GM18907 (cell line): ENCODE data around the gene SLC29A2.
"Not testable (repeated sequence)": the region's sequence is repeated elsewhere in the genome, so short reads cannot be mapped to it uniquely, and the experiment has no call there.

Experiments
- ATAC-seq: cut with Tn5 transposase; IDR thresholded peaks from one replicate; pipeline ENCODE4 v1.9.1; 2021; ENCODE audit warnings: mild to moderate bottlenecking, moderate library complexity; ENCODE audit not compliant: unreplicated experiment

SLC29A2 gene

DNA sequence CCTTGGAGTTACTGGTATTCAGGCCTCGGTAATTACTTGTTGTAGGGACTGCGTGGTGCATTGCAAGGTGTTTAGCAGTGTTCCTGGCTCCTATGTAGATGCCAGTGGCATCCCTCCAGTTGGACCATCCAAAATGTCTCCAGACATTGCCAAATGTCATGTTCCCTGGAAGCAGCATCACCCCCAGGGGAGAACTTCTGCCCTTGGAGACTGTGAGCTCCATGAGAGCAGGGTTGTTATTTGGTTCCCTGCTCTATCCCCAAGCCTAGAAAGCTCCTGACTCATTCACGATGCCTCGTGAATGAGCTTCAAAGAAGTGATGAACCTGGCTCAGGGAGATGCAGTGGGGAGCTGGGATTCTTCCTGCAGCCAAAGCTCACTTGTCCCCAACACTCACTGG is 50.0 kb downstream of the SLC29A2 start:
- ATAC-seq = no peak

DNA sequence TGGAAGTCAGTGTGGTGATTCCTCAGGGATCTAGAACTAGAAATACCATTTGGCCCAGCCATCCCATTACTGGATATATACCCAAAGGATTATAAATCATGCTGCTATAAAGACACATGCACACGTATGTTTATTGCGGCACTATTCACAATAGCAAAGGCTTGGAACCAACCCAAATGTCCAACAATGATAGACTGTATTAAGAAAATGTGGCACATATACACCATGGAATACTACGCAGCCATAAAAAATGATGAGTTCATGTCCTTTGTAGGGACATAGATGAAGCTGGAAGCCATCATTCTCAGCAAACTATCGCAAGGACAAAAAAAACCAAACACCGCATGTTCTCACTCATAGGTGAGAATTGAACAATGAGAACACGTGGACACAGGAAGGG is 50.8 kb downstream of the SLC29A2 start:
- not testable (repeated sequence) for ATAC-seq

DNA sequence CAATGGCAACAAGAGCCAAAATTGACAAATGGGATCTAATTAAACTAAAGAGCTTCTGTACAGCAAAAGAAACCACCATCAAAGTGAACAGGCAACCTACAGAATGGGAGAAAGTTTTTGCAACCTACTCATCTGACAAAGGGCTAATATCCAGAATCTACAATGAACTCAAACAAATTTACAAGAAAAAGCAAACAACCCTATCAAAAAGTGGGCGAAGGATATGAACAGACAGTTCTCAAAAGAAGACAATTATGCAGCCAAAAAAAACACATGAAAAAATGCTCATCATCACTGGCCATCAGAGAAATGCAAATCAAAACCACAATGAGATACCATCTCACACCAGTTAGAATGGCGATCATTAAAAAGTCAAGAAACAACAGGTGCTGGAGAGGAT is 51.3 kb downstream of the SLC29A2 start:
- ATAC-seq = not testable (repeated sequence)

DNA sequence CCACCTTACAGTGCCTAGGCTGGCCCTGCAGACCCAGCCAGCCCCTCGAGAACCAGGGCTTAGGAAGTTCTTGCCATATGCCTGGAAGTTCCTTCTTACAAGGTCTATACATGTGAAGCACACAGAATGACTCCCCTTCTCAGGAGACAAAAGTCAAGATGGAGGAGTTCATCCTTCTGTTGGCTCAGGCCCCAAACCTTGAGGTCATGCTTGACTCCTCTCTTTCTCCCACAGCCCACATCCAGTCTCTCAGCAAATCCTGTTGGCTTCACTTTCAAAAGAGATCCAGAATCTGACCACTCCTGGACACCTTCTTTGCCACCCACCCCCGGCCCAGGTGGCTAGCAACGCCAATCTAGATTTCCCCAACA is 53.0 kb downstream of the SLC29A2 start:
- no peak for ATAC-seq

DNA sequence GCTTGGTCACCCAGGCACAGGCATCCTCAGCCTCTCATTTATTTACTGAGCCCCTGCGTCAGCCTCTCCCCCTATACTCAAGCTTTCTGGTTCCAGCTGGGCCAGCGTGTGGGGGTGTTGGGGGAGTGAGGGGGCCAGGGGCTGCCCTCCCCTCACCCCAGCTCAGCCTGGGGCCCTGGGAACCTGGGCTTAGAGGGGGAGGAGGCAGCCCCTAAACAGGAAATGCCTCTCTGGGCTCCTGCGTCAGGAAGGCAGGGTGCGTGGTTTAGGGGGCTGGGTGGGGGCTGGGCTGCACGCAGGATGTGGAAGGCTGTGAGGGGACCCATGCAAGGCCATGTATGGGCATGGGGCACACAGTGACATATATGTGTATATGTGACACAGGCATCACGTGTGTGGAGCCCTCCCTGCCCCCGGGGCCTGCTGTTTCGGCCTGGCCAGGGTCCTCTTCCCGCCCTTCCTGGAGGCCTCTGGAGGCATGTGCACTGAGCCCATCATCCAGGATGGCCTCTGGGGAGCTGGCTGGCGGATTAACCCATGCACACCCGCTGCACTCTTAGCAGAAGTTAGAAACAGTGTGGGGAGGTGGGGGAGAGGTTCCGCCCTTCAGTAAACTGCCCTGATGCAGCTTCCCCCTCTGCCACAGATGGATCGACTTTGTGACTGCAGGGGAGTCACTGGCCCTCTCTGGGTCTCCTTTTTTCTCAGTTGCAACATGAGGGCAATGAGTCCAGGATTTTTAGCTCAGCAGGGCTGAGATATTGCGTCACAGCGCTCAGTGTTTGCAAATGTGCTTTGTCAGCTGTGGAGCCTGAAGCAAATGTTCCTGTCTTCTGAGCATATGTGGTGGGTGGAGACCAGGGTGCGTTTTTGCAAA is 53.6 kb downstream of the SLC29A2 start:
- no peak for ATAC-seq

DNA sequence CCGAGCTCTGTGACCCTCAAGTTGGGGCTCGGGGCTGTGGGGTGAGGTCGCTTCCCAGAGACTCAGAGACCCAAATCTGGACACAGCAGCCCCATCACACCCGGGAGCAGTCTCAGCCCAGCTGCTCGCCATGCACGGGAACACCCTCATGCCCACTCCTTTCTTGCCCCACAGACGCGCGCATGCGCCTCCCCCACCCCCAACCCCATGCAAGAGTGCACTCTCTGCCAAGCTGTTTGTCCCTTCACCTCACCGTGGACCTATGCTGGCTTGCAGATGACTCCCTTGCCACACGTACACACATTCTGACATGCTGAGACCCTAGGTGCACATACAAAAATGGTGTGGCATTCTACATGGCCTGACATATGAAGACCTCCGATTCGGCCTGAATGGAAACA is 54.2 kb downstream of the SLC29A2 start:
- ATAC-seq = no peak

DNA sequence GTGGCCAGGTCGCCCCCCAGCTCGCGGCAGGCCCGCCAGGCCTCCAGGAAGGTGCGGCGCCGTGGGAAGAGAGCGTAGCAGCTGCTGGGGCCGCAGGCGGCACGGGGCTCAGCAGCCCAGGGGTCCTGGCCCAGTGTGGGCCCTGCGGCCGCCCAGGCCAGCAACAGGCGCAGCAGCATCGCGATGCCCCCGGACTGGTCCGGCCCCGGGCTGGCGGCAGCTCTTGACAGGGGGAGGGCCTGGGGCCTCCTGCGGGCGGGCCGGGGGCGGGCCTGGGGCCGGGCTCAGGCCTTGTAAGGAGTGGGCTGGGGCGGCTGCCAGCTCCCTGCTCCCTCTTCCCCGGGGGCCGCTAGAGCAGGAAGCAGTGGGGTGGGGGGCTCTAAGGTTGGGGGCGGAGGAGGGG is 54.7 kb downstream of the SLC29A2 start, which contains the start of gene CD248:
Gene CD248, minus strand, starts transcription at position 196 of the 403 bp plus-strand sequence. Its CDS starts 17 bp downstream, at position 179.
- no peak for ATAC-seq

DNA sequence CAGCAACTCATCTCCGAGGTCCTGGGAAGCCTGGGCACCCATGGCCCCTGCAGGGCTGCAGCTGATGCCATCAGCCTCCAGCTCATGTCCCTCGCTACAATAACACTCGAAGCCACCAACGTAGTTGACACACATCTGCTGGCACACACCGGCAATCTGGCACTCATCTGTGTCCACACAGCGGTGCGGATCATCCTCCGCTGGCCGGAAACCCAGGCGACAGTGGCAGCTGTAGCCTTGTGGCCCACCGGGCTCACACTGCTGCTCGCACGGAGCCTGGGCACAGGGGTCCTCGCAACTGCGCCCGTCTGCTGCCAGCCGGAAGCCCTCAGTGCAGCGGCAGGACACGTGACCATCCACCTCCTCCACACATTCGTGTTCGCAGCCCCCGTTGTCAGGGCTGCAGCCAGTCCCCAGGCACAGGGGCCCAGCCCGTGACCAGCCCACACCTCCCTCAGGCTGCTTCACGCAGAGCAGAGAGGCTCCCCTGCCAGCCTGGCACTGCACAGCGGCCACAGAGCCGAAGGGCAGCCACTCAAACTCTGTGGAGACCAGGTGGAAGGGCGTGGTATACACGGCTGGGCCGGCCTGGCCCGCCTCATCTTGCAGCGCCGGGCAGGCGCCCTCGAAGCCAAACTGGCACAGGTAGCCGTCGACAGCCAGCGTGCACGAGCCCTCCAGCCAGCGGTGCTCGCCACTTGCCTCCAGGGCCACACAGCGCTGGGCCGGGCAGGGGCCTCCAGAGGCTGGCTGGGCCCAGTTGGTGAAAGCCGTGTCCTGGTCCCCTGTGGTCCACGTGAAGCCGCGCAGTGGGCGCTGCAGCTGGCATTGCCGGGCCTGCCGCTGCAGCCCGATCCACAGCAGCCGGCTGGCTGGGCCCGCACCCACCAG is 55.4 kb downstream of the SLC29A2 start:
- no peak for ATAC-seq

DNA sequence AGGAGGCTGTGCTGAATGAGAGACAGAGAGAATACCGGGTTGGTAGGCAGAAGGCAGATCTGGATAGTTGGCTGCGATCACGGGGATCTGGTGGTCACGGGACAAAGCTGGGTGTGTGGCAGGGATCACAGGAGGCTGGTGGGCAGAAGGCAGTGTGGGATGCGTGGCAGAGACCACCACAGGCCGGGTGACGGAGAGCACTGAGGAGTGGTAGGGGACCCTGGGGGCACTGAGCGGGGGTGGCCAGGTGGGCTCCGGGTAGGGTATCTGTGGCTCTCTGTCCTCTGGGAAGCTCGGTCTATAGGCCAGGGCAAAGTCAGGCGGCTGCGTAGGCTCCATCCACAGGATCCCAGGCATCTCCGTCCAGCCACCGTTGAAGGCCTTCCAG is 56.1 kb downstream of the SLC29A2 start:
- no peak for ATAC-seq

DNA sequence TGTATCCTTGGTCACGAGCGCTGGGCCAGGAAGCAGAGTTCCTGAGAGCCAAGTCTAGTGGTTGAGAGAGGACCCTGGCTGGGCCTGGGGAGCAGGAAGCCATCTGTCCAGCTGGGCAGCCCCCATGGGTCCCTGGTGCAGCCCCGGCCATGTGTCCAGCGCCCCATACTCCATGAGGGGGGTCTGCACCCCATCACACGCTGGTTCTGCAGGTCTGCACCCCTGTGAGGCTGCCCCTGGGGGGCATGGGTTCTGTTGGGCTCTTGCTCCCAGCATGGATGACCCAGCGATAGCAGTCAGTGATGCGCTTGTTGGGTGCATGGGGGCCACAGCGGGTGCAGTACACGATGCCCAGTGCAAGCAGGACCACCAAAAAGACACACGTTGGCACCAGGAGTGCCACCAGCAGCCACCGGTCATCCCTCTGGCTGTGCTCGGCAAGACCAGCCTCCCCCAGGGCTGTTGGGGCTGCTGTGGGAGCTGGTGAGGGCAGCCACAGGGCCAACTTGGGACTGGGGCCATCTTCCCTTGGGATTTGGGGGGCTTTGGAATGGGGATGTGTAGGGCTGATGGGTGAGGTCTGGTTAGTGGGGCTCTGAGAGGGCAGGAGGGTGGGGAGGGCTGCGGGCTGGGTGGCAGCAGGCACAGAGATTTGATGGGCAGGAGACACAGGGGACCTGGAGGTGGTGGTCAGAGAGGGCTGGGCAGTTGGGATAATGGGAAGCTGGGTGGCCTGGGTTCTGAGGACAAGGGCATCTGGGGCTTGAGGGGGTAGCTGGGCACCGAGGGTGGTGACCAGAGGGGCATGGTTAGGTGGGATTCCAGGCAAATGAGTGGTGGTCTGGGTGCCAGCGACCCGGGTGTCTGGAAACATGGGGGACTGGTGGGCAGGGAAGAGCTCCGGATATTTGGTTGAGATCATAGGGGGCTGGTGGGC is 56.7 kb downstream of the SLC29A2 start:
- no peak for ATAC-seq

DNA sequence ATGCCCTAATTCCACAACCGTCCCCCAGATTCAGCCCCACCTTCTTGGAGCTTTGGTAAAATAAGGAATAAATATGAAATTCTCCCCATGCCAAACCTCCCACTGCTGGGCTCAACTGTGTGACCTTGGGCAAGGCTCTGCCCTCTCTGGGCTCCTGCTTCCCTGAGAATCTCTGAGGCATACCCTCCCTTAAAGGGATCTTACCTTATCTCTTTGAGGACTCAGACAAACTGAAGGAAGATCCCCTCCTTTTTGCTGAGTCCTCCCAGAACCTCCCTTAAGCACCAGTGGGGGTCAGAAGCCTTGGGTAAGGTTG is 57.4 kb downstream of the SLC29A2 start:
- ATAC-seq = no peak

DNA sequence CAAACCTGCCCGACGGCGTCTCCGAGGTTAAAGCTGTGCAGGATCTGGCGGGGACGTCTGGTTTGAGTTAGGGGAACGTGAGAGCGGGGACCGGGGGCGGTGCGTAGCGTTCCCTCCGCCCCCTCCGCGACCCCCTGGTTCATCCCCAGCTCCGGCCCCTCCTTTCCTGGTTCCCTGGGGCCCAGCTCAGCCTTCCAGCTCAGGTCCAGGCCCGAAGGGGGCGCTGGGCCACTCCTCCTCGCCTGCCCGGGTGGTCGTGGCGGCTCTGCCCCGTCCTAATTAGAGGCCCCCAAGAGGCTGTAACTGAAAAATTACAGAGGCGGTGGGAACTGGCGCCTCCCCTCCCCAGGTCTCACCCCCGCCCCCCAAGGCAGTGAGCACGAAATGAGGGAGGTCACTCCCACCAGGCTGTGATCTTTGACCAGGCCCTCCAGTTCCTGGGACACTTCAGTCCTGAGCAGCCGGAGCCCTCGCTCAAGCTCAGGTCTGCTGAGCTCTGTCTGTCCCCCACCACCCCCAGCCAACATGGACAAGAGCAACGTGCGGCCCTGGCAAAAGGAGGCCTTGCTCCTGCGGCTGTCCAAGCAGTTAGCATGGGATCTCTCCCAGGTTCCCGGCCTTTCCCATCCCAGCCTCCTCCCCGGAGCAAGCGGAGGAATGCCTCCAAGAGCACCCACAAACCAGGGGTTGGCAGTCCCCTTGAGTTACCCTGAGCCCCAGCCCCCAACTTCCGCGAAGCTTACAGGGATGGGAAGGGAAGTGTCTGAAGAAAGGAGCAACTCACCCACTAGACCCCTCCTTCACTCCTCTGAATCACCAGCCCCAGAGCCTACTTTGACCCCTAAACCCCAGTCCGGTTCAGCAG is 58.0 kb downstream of the SLC29A2 start:
- ATAC-seq = no peak

DNA sequence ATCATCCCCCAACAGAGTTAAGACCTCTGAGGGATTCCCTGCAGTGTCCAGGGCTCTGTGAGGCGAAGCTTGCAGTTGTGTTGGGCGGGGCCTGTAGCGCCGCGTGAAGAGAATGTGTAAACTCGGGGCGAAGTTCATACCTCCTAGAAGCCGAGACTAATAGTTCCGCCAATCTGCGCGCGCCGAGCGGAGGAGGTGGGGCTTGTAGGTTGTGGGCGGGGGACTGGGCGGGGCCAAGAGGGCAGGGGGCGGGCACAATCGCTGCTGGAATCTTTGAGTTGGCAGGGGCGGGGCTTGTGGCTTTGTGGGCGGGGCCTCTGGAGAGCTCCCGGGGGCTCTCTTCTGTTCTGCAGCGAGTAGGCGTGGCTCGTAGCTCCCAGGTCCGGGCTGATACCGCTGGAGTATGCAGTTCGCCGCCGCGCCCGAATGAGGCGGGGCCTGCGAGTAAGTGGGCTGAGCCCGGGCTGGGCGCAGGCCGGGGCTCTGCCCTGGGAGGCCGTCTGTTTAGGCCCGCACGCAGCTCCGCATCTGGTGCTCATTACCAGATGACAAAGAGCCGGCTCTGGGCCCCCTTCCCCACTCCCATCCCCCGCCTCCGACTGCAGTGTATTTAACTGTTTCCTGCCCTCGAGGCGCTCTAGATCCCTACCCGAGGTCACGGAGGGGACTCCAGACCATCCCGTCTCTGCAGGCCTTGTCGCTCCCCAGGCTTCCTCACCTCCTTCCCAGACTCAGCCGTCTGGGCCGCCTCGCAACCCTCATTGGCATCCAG is 58.8 kb downstream of the SLC29A2 start:
- ATAC-seq = peak; percentile 57
